Parathyroid adenoma (tissue), 2 donors: Measurements from ENCODE around the gene RYR3.

ENCODE experiments used
- H2AFZ ChIP-seq: fragments of 300-600 bp; sonication (generic); one replicate; pipeline ENCODE4 v1.7.0; 2017; ENCODE audit warnings: antibody characterized with exemption, mild to moderate bottlenecking
- H3K27ac ChIP-seq: fragments of 300-600 bp; sonication (generic); one replicate; pipeline ENCODE4 v1.7.0; 2017
- H3K27me3 ChIP-seq: fragments of 300-600 bp; sonication (generic); one replicate; pipeline ENCODE4 v1.7.0; 2017; ENCODE audit warnings: low read length; ENCODE audit not compliant: control insufficient read depth, insufficient read depth
- H3K36me3 ChIP-seq: fragments of 300-600 bp; sonication (generic); one replicate; pipeline ENCODE4 v1.7.0; 2017; ENCODE audit warnings: low read length; ENCODE audit not compliant: control insufficient read depth, insufficient read depth
- H3K4me1 ChIP-seq: fragments of 300-600 bp; sonication (generic); one replicate; pipeline ENCODE4 v1.7.0; 2017; ENCODE audit warnings: control low read depth
- H3K4me2 ChIP-seq: fragments of 300-600 bp; sonication (generic); one replicate; pipeline ENCODE4 v1.7.0; 2017; ENCODE audit warnings: low read length
- H3K4me3 ChIP-seq: fragments of 300-600 bp; sonication (generic); one replicate; pipeline ENCODE4 v1.7.0; 2017; ENCODE audit warnings: low read depth, low read length
- H3K79me2 ChIP-seq: fragments of 300-600 bp; sonication (generic); one replicate; pipeline ENCODE4 v1.7.0; 2017; ENCODE audit warnings: control low read depth
- H3K9ac ChIP-seq: fragments of 300-600 bp; sonication (generic); one replicate; pipeline ENCODE4 v1.7.0; 2017; ENCODE audit warnings: mild to moderate bottlenecking
- H3K9me3 ChIP-seq: fragments of 300-600 bp; sonication (generic); one replicate; pipeline ENCODE4 v1.7.0; 2017; ENCODE audit warnings: low read length; ENCODE audit not compliant: control insufficient read depth
- CTCF ChIP-seq: fragments of 300-600 bp; sonication (generic); IDR thresholded peaks from one replicate; pipeline ENCODE4 v1.7.0; 2017; ENCODE audit warnings: antibody characterized with exemption, mild to moderate bottlenecking
- donor health status: primary hyperparathyroidism.

RYR3 gene

GRCh38 chr15:33730815-33731214, 420.0 kb downstream of the RYR3 start:
- H2AFZ ChIP-seq: no peak overlapping the region
- no peaks in the 10 kb centered on the region for H3K4me1 ChIP-seq
- no peaks in the 10 kb centered on the region for H3K9me3 ChIP-seq
- H3K4me3 ChIP-seq: no peak overlapping the region
- no peaks in the 10 kb centered on the region for H3K27me3 ChIP-seq
- no peaks in the 10 kb centered on the region for H3K36me3 ChIP-seq
- H3K27ac ChIP-seq: no peak overlapping the region
- TF ChIP-seq CTCF: no peak
- H3K9ac ChIP-seq: no peak overlapping the region
- no peaks in the 10 kb centered on the region for H3K79me2 ChIP-seq
- no peak overlapping the region for H3K4me2 ChIP-seq

GRCh38 chr15:33735143-33735542, 424.4 kb downstream of the RYR3 start:
- TF ChIP-seq CTCF: no peak
- Histone ChIP-seq H3K4me3 (no peak overlapping the region), H3K9me3 (no peaks in the 10 kb centered on the region), H3K4me2 (no peak overlapping the region), H3K79me2 (no peaks in the 10 kb centered on the region), H3K9ac (no peak overlapping the region), H3K36me3 (no peaks in the 10 kb centered on the region), H3K4me1 (no peaks in the 10 kb centered on the region), H3K27ac (no peak overlapping the region), H3K27me3 (no peaks in the 10 kb centered on the region), H2AFZ (no peak overlapping the region)

- Histone ChIP-seq H3K4me3 (no peak overlapping the region), H3K9ac (no peak overlapping the region), H3K27me3 (no peaks in the 10 kb centered on the region), H3K36me3 (no peaks in the 10 kb centered on the region), H3K9me3 (no peaks in the 10 kb centered on the region), H3K79me2 (no peaks in the 10 kb centered on the region), H3K27ac (no peak overlapping the region), H2AFZ (no peak overlapping the region), H3K4me2 (no peak overlapping the region), H3K4me1 (no peaks in the 10 kb centered on the region)
- peak; percentile 34 for TF ChIP-seq CTCF
Observed at GRCh38 chr15:33735637-33736247, 425.0 kb downstream of the RYR3 start.

- Histone ChIP-seq H3K4me3 (no peak overlapping the region), H3K9ac (no peak overlapping the region), H3K27ac (no peak overlapping the region), H3K4me2 (no peak overlapping the region), H3K9me3 (no peaks in the 10 kb centered on the region), H2AFZ (no peak overlapping the region), H3K36me3 (no peaks in the 10 kb centered on the region), H3K4me1 (no peaks in the 10 kb centered on the region), H3K79me2 (no peaks in the 10 kb centered on the region), H3K27me3 (no peaks in the 10 kb centered on the region)
- peak; percentile 50 for TF ChIP-seq CTCF
Observed at GRCh38 chr15:33737687-33738601, 427.2 kb downstream of the RYR3 start.
